ENCODE data around the gene ARSB.

ARSB gene

DNA sequence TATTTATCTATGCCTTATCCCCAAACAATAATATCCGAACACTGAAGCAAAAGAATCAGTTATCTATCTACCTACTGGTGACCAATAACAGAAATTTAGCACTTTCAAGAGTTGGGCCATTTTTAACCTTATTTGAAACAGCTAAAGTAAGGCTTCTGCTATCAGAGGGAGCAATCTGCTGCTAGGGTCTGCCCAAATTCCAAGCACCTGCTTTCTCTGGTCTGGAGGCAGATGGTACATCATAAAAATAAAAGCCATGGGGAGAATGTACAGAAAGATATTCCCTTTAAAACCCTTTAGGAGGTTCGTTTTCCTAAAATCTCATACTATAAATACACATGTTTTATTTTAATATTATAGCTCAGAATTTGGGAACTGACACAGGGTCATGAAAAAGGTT, 37.7 kb upstream of the ARSB start:
- TF ChIP-seq POLR2AphosphoS5 (IDR thresholded peaks at IDR 0.05; ENCODE audit: low read depth, low read length) (no peak), SIN3A (IDR thresholded peaks at IDR 0.05; ENCODE audit: borderline replicate concordance, insufficient read depth, low read length) (no peak), TAF1 (IDR thresholded peaks at IDR 0.05; ENCODE audit: borderline replicate concordance, insufficient read depth, low read length) (no peak), FOXP2 (optimal IDR thresholded peaks at IDR 0.05; ENCODE audit: borderline replicate concordance, extremely low read depth, extremely low read length, insufficient read depth) (no peak)
- TF ChIP-seq, protein P1, sequence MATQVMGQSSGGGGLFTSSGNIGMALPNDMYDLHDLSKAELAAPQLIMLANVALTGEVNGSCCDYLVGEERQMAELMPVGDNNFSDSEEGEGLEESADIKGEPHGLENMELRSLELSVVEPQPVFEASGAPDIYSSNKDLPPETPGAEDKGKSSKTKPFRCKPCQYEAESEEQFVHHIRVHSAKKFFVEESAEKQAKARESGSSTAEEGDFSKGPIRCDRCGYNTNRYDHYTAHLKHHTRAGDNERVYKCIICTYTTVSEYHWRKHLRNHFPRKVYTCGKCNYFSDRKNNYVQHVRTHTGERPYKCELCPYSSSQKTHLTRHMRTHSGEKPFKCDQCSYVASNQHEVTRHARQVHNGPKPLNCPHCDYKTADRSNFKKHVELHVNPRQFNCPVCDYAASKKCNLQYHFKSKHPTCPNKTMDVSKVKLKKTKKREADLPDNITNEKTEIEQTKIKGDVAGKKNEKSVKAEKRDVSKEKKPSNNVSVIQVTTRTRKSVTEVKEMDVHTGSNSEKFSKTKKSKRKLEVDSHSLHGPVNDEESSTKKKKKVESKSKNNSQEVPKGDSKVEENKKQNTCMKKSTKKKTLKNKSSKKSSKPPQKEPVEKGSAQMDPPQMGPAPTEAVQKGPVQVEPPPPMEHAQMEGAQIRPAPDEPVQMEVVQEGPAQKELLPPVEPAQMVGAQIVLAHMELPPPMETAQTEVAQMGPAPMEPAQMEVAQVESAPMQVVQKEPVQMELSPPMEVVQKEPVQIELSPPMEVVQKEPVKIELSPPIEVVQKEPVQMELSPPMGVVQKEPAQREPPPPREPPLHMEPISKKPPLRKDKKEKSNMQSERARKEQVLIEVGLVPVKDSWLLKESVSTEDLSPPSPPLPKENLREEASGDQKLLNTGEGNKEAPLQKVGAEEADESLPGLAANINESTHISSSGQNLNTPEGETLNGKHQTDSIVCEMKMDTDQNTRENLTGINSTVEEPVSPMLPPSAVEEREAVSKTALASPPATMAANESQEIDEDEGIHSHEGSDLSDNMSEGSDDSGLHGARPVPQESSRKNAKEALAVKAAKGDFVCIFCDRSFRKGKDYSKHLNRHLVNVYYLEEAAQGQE (IDR thresholded peaks at IDR 0.05; ENCODE audit: insufficient read depth in 1 of 2, low read depth in 2 of 2, low read length in 2 of 2): no peak

DNA sequence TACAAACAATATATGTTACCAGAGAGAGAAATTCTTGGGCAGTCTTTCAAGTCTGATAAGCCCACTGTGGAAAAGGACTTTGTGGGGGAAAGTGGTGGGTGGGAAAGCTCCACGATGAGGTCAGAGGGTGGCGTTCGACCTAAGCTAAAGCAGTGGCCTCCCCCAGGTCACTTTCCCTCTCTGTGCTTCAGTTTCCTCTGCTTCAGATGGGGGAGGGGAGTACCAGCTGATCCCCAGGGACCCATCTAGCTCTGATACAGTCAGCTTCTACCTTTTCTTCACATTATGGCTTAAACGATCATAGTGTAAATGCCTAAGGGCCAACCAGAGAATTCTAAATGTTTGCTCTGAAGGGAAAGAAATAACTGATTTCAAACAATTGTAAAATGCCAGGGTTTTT, 36.6 kb upstream of the ARSB start:
- TF ChIP-seq POLR2AphosphoS5 (IDR thresholded peaks at IDR 0.05; ENCODE audit: low read depth, low read length): no peak
- TF ChIP-seq, protein P1 (IDR thresholded peaks at IDR 0.05; ENCODE audit: insufficient read depth in 1 of 2, low read depth in 2 of 2, low read length in 2 of 2): no peak
- no peak for TF ChIP-seq FOXP2 (optimal IDR thresholded peaks at IDR 0.05; ENCODE audit: borderline replicate concordance, extremely low read depth, extremely low read length, insufficient read depth)
- no peak for TF ChIP-seq TAF1 (IDR thresholded peaks at IDR 0.05; ENCODE audit: borderline replicate concordance, insufficient read depth, low read length)
- no peak for TF ChIP-seq SIN3A (IDR thresholded peaks at IDR 0.05; ENCODE audit: borderline replicate concordance, insufficient read depth, low read length)

DNA sequence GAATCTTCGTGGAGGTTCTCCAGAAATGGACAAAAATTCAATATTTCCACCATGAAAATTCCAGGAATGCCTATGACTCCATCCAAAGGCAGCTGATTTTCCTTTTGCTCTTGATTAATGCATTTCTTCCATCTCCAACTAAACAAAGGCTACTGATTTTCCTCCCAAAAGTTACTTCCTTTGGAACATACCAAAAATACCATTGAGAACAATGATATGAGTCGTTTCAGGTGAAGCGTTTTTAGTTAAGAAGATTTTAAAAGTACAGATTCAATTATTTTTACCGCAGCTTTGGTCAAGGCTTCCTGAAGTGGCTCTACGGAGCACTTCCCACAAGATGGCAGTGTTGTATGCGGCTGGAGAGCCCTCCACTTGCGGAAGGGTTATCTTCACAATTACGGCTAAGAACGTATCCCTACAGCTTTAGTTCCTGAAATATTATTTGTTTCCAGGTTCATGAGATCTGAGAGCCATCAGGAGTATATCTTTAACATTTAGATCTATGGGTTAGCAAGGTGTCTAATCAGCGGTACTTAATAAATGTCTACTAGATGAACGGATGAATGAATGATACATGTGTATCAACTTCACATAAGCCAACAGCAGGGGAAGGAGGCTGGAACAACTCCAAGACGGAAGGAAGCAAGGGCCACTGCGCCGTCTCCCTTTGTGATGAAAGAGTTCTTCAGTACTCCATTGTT, 35.9 kb upstream of the ARSB start:
- no peak for TF ChIP-seq SIN3A (IDR thresholded peaks at IDR 0.05; ENCODE audit: borderline replicate concordance, insufficient read depth, low read length)
- TF ChIP-seq, protein P1 (IDR thresholded peaks at IDR 0.05; ENCODE audit: insufficient read depth in 1 of 2, low read depth in 2 of 2, low read length in 2 of 2): no peak
- TF ChIP-seq POLR2AphosphoS5 (IDR thresholded peaks at IDR 0.05; ENCODE audit: low read depth, low read length): no peak
- no peak for TF ChIP-seq FOXP2 (optimal IDR thresholded peaks at IDR 0.05; ENCODE audit: borderline replicate concordance, extremely low read depth, extremely low read length, insufficient read depth)
- TF ChIP-seq TAF1 (IDR thresholded peaks at IDR 0.05; ENCODE audit: borderline replicate concordance, insufficient read depth, low read length): no peak

DNA sequence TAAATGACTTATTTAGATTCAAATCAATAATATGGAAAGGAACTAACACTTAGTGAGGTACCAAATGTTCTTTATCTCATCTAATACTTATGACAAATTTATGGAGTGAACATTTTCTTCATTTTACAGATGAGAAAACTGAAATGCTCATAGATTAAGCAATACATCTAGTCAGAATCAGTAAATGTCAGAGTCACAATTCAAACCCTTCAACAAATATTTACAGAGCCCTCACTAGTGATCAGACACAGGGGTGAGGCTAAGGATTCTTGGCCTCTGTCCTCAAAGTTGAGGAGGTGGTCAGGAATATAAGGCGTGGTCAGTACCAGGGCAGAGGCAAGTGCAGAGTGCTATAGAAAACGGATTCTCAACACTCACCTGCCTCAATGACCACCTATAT, 29.5 kb upstream of the ARSB start:
- TF ChIP-seq SIN3A (IDR thresholded peaks at IDR 0.05; ENCODE audit: borderline replicate concordance, insufficient read depth, low read length) (no peak), FOXP2 (optimal IDR thresholded peaks at IDR 0.05; ENCODE audit: borderline replicate concordance, extremely low read depth, extremely low read length, insufficient read depth) (no peak), POLR2AphosphoS5 (IDR thresholded peaks at IDR 0.05; ENCODE audit: low read depth, low read length) (no peak), TAF1 (IDR thresholded peaks at IDR 0.05; ENCODE audit: borderline replicate concordance, insufficient read depth, low read length) (no peak)
- TF ChIP-seq, protein P1 (IDR thresholded peaks at IDR 0.05; ENCODE audit: insufficient read depth in 1 of 2, low read depth in 2 of 2, low read length in 2 of 2): no peak

All from PFSK-1 (cell line).